NCI-H2107 treated with DMSO at 0.1 percent for 48 hours (cell line): ENCODE results near the gene TEAD1.

Source experiments
- DNase-seq: peaks from one replicate; lab custom pipeline; 2025; ENCODE audit not compliant: unreplicated experiment; lab: John Stamatoyannopoulos, UW

TEAD1 gene

DNA sequence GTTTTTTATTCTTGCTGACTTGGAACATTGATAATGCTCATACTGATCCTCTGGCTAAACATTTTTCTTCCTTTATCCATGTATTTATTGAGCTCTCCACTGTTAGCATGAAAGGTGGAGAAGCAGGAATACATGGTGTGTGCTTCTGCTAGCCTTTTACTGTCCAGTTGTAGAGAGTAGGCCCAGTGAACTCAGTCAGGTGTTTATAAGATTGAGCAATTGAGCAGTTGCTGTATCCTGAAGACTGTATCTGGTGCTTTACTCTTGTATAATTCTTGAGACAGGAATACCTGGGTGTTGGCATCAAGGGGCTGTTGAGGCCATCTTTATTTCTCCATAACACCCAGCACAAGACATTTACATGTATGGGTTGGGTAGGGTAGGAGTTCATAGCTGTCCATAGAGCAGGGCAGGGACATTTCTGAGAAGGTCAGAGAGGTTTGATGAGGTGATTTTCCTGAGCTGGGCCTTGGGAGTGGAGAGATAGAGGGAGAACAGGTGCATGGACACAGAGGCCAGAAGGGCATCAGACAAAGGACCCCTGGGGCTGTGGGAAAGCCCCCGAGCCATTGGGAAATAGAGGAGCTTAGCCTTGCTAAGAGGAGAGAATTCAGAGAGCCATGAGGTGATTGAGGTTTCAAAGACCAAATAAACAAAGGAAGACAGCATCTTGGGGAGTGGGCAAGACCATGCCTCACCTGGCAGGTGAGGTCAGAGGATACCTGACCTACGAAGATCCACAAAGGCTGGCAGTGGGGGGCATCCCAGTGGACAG is 155.5 kb downstream of the TEAD1 start:
- no peak for DNase-seq

DNA sequence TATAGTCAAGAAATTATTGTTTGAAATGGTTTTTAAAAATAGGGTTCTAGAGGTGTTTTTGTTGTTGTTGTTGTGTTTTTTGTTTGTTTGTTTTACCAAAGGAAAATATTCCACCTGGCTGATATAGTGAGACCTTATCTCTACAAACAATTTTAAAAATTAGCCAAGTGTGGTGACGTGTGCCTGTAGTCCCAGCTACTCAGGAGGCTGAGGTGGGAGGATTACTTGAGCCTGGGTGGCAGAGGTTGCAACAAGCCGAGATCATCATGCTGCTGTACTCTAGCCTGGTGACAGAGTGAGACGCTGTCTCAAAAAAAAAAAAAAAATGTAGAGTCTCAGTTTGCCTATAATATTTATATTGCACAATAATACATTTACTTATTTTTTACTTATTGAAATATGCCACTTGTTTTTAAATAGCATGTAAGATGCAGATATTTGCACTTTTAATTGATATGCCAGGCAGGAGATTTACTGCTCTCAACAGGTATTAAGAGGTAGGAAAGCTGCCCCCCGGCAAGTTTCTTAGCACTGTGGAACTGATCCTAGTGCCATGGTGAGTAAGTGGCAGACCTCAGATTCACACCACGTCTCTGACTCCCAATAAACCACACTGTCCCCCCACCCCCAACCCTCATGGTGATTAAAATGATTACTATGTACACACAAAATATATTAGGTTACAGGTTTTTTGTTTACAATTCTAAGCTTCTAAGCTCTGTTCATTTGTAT is 157.4 kb downstream of the TEAD1 start:
- peak; percentile 54 for DNase-seq

DNA sequence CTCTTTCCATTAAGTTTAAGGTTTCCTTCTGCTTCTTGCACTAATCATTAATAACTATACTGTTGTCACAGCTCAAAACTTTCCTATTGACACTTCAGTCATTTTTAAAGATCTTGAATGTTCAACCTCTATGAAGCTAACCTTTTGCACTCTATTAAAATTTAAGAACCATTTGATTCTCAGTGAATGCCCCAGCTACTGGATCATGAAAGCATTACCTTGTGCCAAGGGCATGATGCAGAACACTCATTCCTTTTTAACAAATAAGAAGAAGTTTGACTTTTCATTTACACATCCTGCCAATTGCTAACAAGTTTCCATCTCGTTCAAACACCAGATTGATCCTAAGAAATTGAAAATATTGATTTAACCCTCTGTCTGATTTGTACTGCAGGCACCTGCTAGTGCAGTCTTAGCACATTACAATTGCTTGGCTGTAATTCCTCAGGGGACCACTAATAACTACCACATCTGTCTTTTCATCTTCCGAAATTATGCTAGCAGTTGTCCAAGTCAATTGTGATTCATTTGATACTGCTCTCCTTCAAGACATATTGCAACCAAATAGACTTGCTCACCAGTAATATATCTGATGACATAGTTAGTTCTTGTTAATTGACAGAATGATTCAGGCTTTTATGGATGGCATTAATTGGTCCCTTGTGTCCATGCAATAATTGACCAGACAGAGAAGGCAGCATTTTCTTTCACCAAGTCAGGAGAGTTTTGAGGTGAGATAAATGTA is 158.4 kb downstream of the TEAD1 start:
- DNase-seq, result peak; percentile 23

DNA sequence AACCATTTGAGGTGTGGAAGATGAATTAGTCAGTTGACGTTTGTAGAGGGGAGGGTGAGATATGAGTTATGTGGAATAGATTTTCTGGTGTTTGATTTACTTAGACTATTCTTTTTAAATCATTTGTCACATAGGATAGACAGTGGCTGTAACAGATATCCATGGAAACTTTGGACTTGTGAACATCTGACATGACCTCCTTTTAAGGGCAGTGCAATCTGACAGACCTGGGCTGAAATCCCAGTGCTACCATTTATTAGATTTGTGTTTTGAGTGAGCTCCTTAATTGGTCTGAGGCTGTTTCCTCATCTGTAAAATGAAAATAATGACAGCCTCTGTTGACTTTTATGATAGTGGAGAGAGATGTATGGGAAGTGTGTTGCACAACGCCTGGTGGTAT is 159.9 kb downstream of the TEAD1 start:
- no peak for DNase-seq

DNA sequence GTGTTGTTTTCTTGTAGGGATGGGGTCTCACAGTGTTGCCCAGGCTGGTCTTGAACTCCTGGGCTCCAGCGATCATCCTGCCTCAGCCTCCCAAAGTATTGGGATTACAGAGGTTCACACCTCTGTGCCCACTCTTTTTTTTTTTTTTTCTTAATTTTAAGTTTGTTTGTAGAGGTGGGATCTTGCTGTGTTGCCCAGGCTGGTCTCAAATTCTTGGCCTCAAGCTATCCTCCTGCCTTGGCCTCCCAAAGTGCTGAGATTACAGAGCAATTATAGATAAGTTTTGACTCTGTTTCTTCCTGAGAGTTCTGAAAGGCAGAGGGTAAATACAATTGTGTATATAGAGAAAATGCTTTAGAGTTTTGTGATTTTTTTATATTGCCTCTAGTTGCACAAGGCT is 160.4 kb downstream of the TEAD1 start:
- DNase-seq, result no peak

DNA sequence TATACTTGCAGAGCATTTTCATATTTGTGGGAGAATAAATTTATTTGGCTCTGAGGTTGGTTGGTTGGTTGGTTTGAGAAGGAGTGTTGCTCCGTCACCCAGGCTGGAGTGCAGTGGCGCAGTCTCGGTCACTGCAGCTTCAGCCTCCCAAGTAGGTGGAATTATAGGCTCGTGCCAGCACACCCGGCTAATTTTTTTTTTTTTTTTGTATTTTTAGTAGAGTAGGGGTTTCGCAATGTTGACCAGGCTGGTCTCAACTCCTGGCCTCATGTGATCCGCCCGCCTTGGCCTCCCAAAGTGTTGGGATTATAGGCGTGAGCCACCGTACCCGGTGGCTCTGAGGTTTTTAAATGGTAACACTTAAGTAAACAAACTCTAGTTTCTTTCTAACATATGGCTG is 161.1 kb downstream of the TEAD1 start:
- DNase-seq, result no peak

DNA sequence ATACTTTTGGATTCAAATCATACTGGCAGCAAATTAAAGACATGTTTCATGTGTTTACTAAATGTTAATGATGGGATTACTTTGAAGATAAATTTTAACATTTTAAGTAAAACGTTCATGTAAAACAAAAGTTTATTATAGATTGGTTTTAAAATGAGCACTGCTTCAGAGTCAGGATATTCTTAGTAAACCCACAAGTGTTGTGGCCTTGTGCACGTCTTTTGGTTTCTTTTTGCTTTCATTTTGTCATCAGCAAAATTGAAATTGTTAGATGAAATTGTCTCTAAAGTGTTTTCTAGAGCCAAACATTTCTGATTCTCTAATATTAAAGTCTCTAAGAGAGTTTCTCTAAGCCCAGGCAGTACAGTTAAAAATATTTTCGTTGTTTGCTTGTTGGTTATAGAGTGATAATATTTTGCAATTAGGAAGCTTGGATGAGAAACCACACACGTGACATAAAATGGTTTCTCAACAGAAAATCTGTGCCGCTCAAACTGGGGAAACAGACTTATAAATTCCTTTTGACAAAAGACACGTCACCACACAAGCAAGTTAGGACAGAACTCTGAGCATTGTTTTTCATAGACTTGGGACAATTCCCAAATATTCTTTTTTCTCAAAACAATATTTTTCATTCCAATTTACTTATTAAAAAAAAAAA is 164.4 kb downstream of the TEAD1 start:
- DNase-seq, result no peak

DNA sequence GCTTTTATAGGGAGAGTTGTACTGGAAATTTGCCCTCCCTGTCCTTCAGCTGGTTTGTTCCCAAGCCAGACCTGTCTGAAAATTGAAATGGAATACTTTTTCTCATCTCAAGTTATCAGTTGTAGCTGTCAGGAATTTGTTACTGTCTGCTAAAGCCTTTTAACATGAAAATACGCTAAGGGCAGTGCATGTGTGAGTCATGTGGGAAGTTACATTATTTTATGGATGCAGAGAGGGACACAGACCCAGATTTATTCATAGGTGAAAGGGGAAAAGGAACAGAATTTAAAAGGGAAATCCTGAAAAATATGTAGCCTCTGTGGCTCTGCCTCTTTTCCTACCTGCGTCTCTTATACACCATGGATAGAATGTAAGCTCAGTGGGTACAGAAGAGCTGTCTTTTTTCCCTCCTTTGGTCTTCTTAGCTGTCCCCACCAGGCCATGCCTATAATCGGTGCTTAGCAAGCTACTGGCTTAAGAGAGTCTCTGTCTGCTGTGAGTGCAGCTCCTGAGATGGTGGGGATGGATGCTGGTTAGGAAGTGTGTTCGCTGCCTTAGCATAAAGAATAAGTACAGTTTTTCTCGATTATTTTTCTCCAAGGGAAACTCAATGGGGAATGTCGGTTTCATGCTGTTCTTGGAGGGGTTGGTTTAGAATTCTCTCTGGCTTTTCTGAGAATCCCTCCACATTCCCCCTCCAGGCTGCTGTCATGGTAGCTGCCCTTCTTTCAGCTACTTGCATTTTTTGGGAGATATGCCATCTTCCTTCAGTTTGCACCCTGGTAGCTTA is 166.8 kb downstream of the TEAD1 start:
- no peak for DNase-seq

DNA sequence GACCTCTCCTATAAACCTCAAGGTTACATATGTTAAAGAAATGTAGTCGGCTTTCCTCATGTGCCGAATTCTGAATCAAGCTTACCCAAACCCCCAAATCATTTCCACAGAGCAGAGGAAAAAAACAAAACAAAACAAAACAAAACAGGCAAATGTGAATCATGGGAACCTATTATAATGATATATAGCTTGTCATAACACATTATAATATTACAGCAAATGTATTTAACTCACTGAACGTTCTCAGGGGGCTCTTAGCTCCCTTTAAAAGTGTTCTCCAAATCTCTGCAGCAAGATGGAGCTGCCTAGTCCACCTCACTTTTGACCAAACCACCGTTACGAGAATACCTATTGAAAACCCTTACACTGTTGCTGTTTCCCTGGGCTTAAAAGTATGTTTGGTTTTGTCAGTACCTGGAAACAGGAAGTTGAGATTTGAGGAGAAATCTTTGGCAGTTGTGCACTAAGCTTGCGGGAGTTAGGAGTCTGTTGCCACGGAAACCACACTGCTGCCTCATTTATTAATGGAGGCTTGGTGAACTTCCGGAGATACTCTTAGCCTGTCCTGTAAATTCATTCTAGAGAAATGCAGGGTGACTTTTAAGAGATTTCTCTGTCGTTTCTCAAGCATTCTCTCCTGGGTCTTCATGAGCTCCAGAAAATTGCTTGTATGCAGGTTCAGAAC is 167.9 kb downstream of the TEAD1 start:
- peak; percentile 20 for DNase-seq

DNA sequence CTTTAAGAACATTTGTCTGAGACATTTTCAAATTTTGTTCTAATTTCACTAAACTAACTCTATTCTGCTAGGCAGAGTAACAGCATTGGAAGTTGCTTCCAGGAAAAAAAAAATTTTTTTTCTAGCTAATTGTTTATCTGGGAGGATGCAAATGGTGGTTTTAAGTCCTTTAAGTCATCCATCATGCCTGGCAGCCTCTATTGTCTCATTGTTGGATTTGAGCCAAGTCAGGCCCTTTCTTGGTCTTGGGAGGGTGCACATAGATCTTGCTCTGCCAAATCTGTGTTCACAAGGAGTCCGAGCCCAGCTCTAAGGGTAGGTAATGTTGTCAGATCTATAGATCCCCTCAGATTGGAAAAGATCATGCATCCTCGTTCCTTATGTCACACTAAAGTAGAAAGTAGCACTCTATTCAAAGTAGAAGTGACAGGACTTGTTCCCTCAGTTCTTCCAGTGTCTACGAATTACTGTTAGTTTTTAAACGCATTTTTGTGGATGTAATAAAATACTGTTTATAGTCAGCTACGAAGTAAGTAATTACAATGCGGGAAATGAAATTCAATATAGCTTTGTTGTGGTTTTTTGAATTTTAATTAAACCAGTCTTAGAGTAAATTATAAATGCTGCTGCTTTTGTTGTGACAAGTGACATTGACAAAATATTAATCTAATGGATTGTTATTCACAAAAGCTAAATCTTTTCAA is 168.9 kb downstream of the TEAD1 start:
- peak; percentile 80 for DNase-seq

DNA sequence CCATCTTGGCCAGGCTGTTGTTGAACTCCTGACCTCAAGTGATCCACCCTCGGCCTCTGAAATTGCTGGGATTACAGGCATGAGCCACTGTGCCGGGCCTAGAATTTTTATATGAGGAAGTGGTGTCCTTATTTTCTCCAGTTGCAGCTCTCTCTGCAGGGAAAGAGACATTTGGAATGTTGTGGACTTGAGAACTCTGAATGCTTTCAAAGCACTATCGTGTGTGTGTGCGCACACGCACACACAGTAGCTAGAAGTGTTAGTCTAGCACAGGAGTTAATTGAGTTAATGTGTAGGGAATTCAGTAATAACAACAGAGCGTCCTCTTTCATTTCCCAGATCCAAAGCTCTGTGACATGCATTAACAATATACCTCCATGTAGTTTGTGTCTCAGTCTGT is 170.9 kb downstream of the TEAD1 start:
- no peak for DNase-seq

DNA sequence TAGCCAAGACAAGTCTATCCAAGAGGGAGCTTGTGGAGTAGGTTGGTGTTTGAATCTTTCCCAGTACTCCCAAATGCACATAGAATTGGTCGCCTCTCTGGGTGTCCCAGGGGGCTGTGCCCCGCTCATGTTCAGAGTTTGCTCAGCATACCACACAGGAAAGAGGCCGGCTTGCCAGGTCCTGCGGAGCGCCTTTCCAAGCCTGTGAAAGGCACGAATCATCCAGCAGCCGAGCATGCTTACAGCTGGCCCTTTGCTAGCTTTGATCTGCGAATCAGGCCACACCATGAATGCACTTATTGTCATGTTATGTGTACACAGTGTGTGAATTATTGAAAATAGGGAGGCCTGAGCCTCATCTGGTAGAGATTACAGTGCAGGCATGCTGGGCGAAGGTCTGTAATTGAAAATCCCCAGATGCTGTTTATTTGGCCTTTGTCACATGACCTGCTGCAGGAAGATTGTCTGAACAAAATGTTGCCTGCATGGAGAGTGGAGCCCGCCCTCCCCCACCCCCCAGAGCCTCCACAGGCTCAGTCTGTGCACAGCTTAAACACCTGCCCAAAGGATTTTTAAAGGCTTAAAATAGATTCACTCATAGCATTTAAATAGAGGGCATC is 171.6 kb downstream of the TEAD1 start:
- DNase-seq, result peak; percentile 91

DNA sequence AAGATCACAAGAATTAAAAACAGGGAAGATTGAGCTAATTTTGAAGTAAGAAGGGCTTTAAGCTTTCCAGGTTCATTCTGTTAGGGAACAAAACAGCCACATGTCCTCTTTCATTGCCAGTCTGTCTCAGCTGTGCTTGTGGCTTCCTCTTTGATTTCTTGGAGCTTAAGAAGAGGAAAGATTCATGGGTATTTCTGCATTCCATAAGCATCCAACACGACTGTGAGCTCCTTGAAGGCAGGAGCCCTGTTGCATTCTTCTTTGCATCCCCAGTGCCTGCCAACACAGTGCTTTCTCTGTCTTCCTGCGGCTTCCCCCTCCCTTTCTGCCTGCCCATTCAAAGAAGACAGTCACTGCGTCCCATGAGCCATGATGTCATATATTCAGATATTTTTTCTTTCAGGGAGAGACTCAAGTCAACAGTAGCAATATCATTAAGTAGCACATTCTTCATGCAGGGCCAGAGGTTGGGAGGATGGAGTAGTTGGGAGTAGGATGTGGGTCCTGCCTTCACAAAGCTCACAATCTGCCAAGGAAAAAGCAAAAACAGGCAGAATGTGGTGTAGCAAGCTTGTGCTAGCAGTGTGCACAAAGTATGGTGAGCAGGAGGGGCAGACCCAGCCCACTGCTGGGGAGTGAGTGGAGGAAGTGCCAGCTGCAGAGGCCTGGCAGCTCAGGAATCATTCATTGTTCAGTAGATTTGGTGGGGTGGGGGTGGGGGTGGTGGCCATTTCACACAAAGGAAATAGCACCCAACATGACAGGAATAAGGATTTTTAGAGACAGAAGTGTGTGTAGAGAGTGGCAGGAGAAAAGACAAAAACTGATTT is 172.8 kb downstream of the TEAD1 start:
- peak; percentile 29 for DNase-seq

DNA sequence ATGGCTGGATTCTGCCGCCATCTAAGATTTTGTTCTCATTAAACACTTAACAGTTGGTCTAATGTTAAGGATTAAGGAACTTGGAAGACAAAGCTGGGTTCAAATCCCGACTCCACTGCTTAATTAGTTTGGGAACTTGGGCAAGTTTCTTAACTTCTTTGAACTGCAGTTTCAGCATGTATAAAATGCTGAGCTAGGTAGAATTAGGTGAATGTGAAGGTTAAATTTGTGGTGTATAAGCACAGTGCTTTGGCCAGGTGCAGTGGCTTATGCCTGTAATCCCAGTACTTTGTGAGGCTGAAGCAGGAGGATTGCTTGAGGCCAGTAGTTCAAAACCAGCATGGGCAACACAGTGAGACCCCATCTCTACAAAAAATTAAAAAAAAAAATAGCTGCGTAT is 174.2 kb downstream of the TEAD1 start:
- DNase-seq, result no peak

DNA sequence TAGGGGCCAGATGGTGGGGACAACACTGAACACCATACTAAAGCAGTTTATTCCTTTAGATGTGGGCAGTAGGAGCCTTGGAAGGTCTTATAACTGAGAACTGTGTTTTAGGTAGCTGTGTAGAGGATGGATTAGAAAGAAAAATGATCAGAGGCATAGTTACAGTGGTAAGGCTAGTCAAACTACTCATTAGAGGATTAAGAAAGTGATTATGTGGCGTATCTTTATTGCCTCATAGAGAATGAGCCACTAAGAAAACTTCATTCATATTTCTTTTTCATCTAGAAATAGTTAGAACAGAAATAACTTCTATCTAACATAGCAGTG is 179.1 kb downstream of the TEAD1 start:
- DNase-seq, result no peak

DNA sequence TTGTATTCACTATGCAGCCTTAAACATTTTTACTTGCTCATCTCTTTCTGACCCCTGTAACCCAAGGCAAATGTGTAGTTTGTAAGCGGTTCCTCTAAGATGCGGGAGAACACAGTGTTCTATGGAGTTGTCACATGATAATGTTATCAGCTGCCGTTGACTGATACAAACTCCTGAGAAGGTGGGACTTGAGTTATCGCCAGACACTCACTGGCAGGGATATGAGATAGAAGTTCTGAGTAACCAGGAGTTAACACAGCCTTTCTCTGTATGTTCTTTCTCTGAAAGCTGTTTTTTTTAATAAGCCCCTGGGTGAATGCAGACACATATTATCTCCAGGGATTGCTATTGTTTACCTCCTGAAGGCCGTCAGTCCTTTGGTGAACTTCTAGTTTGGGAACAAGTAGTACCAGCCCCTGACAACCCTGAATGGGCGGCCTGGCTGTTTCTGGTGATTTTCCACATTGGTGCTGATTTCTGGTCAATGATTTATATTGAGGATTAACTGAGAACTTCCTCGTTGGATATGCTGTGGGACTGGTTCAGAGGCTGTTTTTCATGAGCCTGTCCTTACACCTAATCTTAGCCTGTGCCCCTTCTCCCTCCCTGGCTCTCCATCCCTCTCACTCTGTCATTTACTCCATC is 179.6 kb downstream of the TEAD1 start:
- no peak for DNase-seq

DNA sequence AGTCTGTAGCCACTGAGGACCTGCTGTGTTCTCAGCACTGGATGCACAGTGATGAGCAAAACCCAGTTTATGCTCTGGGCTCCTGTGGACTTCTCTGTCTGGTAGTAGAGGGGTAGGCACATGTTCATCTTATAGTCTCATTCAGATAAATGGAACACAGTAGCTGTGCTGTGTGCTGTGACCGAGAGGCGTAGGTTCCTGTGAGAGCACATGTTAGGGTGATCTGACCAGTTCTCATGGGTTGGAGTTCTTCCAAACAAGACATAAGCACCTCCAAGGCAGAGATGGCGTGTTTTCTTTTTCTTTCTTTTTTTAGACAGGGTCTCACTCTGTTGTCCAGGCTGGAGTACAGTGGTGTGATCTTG is 180.1 kb downstream of the TEAD1 start:
- no peak for DNase-seq

DNA sequence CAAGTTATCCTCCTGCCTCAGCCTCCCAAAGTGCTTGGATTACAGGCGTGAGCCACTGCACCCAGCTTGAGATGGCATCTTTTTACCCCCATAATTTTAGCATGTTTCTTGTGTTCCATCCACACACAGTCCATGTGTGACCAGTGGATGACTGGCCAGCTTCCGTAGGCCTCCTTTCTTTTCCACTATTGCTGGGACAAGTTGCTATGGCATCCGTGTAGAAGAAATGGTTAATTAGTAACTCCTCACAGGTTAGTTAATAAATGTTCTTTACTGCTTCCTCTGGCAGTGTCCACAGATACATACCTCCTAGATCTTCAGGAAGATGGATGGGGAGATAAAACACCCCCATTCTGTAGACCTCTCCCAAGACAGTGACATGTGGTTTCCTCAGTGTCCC is 180.6 kb downstream of the TEAD1 start:
- DNase-seq, result no peak
